HG03025 (cell line): ENCODE measurements around the gene TBCCD1.
A peak's percentile ranks its signal among the peaks of the same experiment; 100 is the strongest.

ENCODE experiments used
- ATAC-seq: cut with Tn5 transposase; IDR thresholded peaks from one replicate; pipeline ENCODE4 v1.9.1; 2021; ENCODE audit warnings: mild to moderate bottlenecking, moderate library complexity; ENCODE audit not compliant: unreplicated experiment, low FRiP score

The TBCCD1 gene

GRCh38 chr3:186523022-186523421, 44.1 kb downstream of the TBCCD1 start:
- no peak for ATAC-seq

GRCh38 chr3:186520957-186521842, 45.9 kb downstream of the TBCCD1 start:
- peak; percentile 61 for ATAC-seq

- no peak for ATAC-seq
Measured at GRCh38 chr3:186520431-186520830, 46.7 kb downstream of the TBCCD1 start.

- no peak for ATAC-seq
Measured at GRCh38 chr3:186519021-186519658, 48.0 kb downstream of the TBCCD1 start.

- ATAC-seq, result no peak
Measured at GRCh38 chr3:186517218-186517617, 49.9 kb downstream of the TBCCD1 start.

GRCh38 chr3:186516646-186517045, 50.5 kb downstream of the TBCCD1 start:
- ATAC-seq, result no peak

GRCh38 chr3:186515125-186515524, 52.0 kb downstream of the TBCCD1 start:
- no peak for ATAC-seq

- no peak for ATAC-seq
Measured at GRCh38 chr3:186514296-186515002, 52.7 kb downstream of the TBCCD1 start.

- ATAC-seq, result no peak
Measured at GRCh38 chr3:186513386-186513785, 53.8 kb downstream of the TBCCD1 start.

- no peak for ATAC-seq
Measured at GRCh38 chr3:186512570-186513302, 54.4 kb downstream of the TBCCD1 start.

GRCh38 chr3:186511702-186512101, 55.4 kb downstream of the TBCCD1 start:
- ATAC-seq, result no peak

GRCh38 chr3:186511245-186511644, 55.9 kb downstream of the TBCCD1 start:
- ATAC-seq, result peak; percentile 65

GRCh38 chr3:186510374-186511079, 56.6 kb downstream of the TBCCD1 start:
- ATAC-seq, result no peak

GRCh38 chr3:186509423-186509822, 57.7 kb downstream of the TBCCD1 start:
- no peak for ATAC-seq

- ATAC-seq, result no peak
Measured at GRCh38 chr3:186506857-186507256, 60.3 kb downstream of the TBCCD1 start.

- no peak for ATAC-seq
Measured at GRCh38 chr3:186506191-186506739, 60.9 kb downstream of the TBCCD1 start.

GRCh38 chr3:186502966-186503712, 64.0 kb downstream of the TBCCD1 start:
- ATAC-seq, result no peak

- no peak for ATAC-seq
Measured at GRCh38 chr3:186502138-186502948, 64.8 kb downstream of the TBCCD1 start.
